Nephron progenitor cell (in vitro differentiated cells): Measurements from ENCODE around the gene DENND2C.

Source experiments
- DNase-seq: peaks from one replicate; pipeline ENCODE4 v3.0.0; 2021
- H3K27ac Mint-ChIP-seq: 2 replicates; pipeline ENCODE4 v1.8.0; 2021; ENCODE audit warnings: mild to moderate bottlenecking, moderate library complexity, mixed read lengths
- H3K27me3 Mint-ChIP-seq: 2 replicates; pipeline ENCODE4 v1.8.0; 2021; ENCODE audit warnings: mild to moderate bottlenecking, low read depth, mixed read lengths; ENCODE audit not compliant: poor library complexity
- H3K36me3 Mint-ChIP-seq: 2 replicates; pipeline ENCODE4 v1.8.0; 2021; ENCODE audit warnings: low read depth, mixed read lengths
- H3K4me1 Mint-ChIP-seq: 2 replicates; pipeline ENCODE4 v1.8.0; 2021; ENCODE audit warnings: mixed read lengths
- H3K4me3 Mint-ChIP-seq: 2 replicates; pipeline ENCODE4 v1.8.0; 2021; ENCODE audit warnings: mild to moderate bottlenecking, moderate library complexity, mixed read lengths
- H3K9me3 Mint-ChIP-seq: 2 replicates; pipeline ENCODE4 v1.8.0; 2021; ENCODE audit warnings: mild to moderate bottlenecking, moderate library complexity, mixed read lengths
- CTCF ChIP-seq: fragments of 200-600 bp; sonication (generic); IDR thresholded peaks from 2 replicates; pipeline ENCODE4 v1.5.0; 2021; ENCODE audit warnings: antibody characterized with exemption

Gene DENND2C

GRCh38 chr1:114712977-114713376 is 43.1 kb upstream of the DENND2C start:
- TF ChIP-seq CTCF = no peak
- Mint-ChIP-seq H3K9me3 (no peaks in the 10 kb centered on the region), H3K27me3 (no peaks in the 10 kb centered on the region), H3K27ac (no peak overlapping the region), H3K4me1 (peaks cover 27% of the 10 kb centered on the region), H3K4me3 (no peak overlapping the region), H3K36me3 (peaks cover 45% of the 10 kb centered on the region)
- no peak for DNase-seq

- TF ChIP-seq CTCF = no peak
- DNase-seq = no peak
- peaks cover 5% of the 10 kb centered on the region for H3K4me1 Mint-ChIP-seq
- no peak overlapping the region for H3K27ac Mint-ChIP-seq
- H3K9me3 Mint-ChIP-seq = no peaks in the 10 kb centered on the region
- H3K4me3 Mint-ChIP-seq = no peak overlapping the region
- H3K36me3 Mint-ChIP-seq = peaks cover 54% of the 10 kb centered on the region
- H3K27me3 Mint-ChIP-seq = no peaks in the 10 kb centered on the region
Measured at GRCh38 chr1:114710360-114710759, 40.5 kb upstream of the DENND2C start.

GRCh38 chr1:114707604-114708003 is 37.8 kb upstream of the DENND2C start:
- Mint-ChIP-seq H3K27me3 (no peaks in the 10 kb centered on the region), H3K4me3 (no peak overlapping the region), H3K36me3 (peaks cover 41% of the 10 kb centered on the region), H3K4me1 (no peaks in the 10 kb centered on the region), H3K9me3 (no peaks in the 10 kb centered on the region), H3K27ac (no peak overlapping the region)
- TF ChIP-seq CTCF = no peak
- no peak for DNase-seq

GRCh38 chr1:114703242-114703641 is 33.4 kb upstream of the DENND2C start:
- H3K4me3 Mint-ChIP-seq = no peak overlapping the region

GRCh38 chr1:114702737-114703136 is 32.9 kb upstream of the DENND2C start:
- DNase-seq = no peak
- Mint-ChIP-seq H3K36me3 (peaks cover 13% of the 10 kb centered on the region), H3K9me3 (no peaks in the 10 kb centered on the region), H3K27me3 (peaks cover 22% of the 10 kb centered on the region), H3K4me1 (no peaks in the 10 kb centered on the region), H3K4me3 (no peak overlapping the region), H3K27ac (no peak overlapping the region)
- TF ChIP-seq CTCF = no peak

More at GRCh38 chr1:114703242-114703641, 33.4 kb upstream of the DENND2C start:
- H3K9me3 Mint-ChIP-seq = no peaks in the 10 kb centered on the region
- peaks cover 16% of the 10 kb centered on the region for H3K36me3 Mint-ChIP-seq
- no peak for DNase-seq
- peaks cover 22% of the 10 kb centered on the region for H3K27me3 Mint-ChIP-seq
- H3K4me1 Mint-ChIP-seq = no peaks in the 10 kb centered on the region
- TF ChIP-seq CTCF = no peak
- no peak overlapping the region for H3K27ac Mint-ChIP-seq

- no peaks in the 10 kb centered on the region for H3K4me1 Mint-ChIP-seq
- H3K4me3 Mint-ChIP-seq = no peak overlapping the region
- H3K27me3 Mint-ChIP-seq = peaks cover 22% of the 10 kb centered on the region
- DNase-seq = no peak
- peaks cover 5% of the 10 kb centered on the region for H3K36me3 Mint-ChIP-seq
- no peak overlapping the region for H3K27ac Mint-ChIP-seq
- TF ChIP-seq CTCF = no peak
- H3K9me3 Mint-ChIP-seq = no peaks in the 10 kb centered on the region
Measured at GRCh38 chr1:114701931-114702330, 32.1 kb upstream of the DENND2C start.
